Measurements from ENCODE around the gene CABP7. TPM values are rescaled to one million over a fixed set of nuclear protein-coding genes. Genes with fewer than 3 reads are reported as not detected.

The CABP7 gene
- total and polyA plus RNA-seq, 2 of the 13 experiments (the other 11 are each of a cell fraction or from before 2014, with no cell fraction given), result 0.08 TPM; not detected in 1

- TF ChIP-seq ZUFSP (CRISPR knock-in tag; IDR thresholded peaks at IDR 0.05; ENCODE audit: borderline replicate concordance) (no peak), SNAPC2 (CRISPR knock-in tag; IDR thresholded peaks at IDR 0.05) (no peak), FOXA1 (IDR thresholded peaks at IDR 0.05) (no peak), FOXA1 (CRISPR knock-in tag; IDR thresholded peaks at IDR 0.05) (no peak)
Measured at GRCh38 chr22:29705651-29706050, 14.2 kb upstream of the CABP7 start (continued).

- BruUV-seq (replicated peaks), result no TSS peak
- DNase-seq (ENCODE audit: low spot score) (no peak), FAIRE-seq (no peak), ATAC-seq (no peak)
- WGBS (ENCODE audit: low lambda C conversion rate), result 9% methylated on average over 6 of the region's 9 CpGs
- Histone ChIP-seq H3K4me2 (ENCODE audit: low read depth, low read length) (no peak overlapping the region), H3K9me3 (ENCODE audit: low read length) (no peaks in the 10 kb centered on the region), H3K79me2 (ENCODE audit: insufficient read depth, low read length) (no peaks in the 10 kb centered on the region), H3K27ac (ENCODE audit: extremely low read length, insufficient read depth, low read length) (no peak overlapping the region), H3K27me3 (ENCODE audit: control insufficient read depth in 1 of 2, insufficient read depth in 2 of 2, low read length in 2 of 2) (peaks cover 11 to 59% of the 10 kb centered on the region in 2 experiments), H4K20me1 (ENCODE audit: insufficient read depth, low read length) (no peaks in the 10 kb centered on the region), H3K36me3 (replicated peaks in 1 of 2; ENCODE audit: control insufficient read depth in 1 of 2, insufficient read depth in 2 of 2, low read length in 2 of 2) (no peaks in the 10 kb centered on the region), H3K4me3 (replicated peaks in 1 of 3; ENCODE audit: insufficient read depth in 1 of 3, low read depth in 2 of 3, low read length in 3 of 3) (no peak overlapping the region), H3K4me1 (ENCODE audit: insufficient read depth, low read length) (peaks cover 35% of the 10 kb centered on the region), H3K9ac (ENCODE audit: insufficient read depth, low read depth, low read length) (no peak overlapping the region), H2AFZ (ENCODE audit: low read length) (no peak overlapping the region)
- ChIA-PET CTCF (ENCODE audit: low intra/inter-chr PET ratio, low total read pairs) (no interaction called here), POLR2A (no interaction called here)
- in situ Hi-C loops (cut with HindIII; ENCODE audit: extremely low pct_ligation_motif_present, low pct_unique_long_range_greater_than_20kb) (loop anchor here (10.0 kb wide), 1 partner anchor 378 kb away; the partner anchor contains the start of gene HORMAD2), intact Hi-C loops (cut with micrococcal nuclease; ENCODE audit: unreplicated experiment) (no loop called here)
- TF ChIP-seq ZNF687 (CRISPR knock-in tag; IDR thresholded peaks at IDR 0.05) (peak; percentile 17; the same call in 1 of the 2 replicates), CREB1 (IDR thresholded peaks at IDR 0.05) (no peak), CREB1 (CRISPR knock-in tag; IDR thresholded peaks at IDR 0.05) (no peak), ZNF773 (CRISPR knock-in tag; IDR thresholded peaks at IDR 0.05; ENCODE audit: borderline replicate concordance) (no peak), POLR2A (IDR thresholded peaks at IDR 0.05; ENCODE audit: insufficient read depth in 1 of 2, low read depth in 2 of 2, low read length in 2 of 2) (no peak), NPAS2 (CRISPR knock-in tag; IDR thresholded peaks at IDR 0.05; ENCODE audit: borderline replicate concordance) (no peak), HNRNPK (IDR thresholded peaks at IDR 0.05; ENCODE audit: low read depth, low read length, poor library complexity, severe bottlenecking) (no peak), ZNF512 (CRISPR knock-in tag; IDR thresholded peaks at IDR 0.05) (no peak)
Measured at GRCh38 chr22:29706486-29706885, 13.3 kb upstream of the CABP7 start.
